GM19043 (cell line): ENCODE measurements around the gene ARHGEF25.
A peak's percentile ranks its signal among the peaks of the same experiment; 100 is the strongest.
"Not testable (repeated sequence)": the region's sequence is repeated elsewhere in the genome, so short reads cannot be mapped to it uniquely, and the experiment has no call there.

Experiments used
- ATAC-seq: cut with Tn5 transposase; IDR thresholded peaks from one replicate; pipeline ENCODE4 v1.9.1; 2021; ENCODE audit warnings: low read depth; ENCODE audit not compliant: unreplicated experiment

ARHGEF25 gene

GRCh38 chr12:57611108-57611826, at the start of gene ARHGEF25:
TSS of gene ARHGEF25 (plus strand) at chr12:57611435. CDS start at chr12:57611895, 460 bp downstream.
- peak; percentile 45 for ATAC-seq

GRCh38 chr12:57563358-57563757, 47.9 kb upstream of the ARHGEF25 start:
- no peak for ATAC-seq

GRCh38 chr12:57564178-57564740, 47.0 kb upstream of the ARHGEF25 start:
- no peak for ATAC-seq

- ATAC-seq, result no peak
Measured at GRCh38 chr12:57568838-57569237, 42.4 kb upstream of the ARHGEF25 start.

- no peak for ATAC-seq
Measured at GRCh38 chr12:57569858-57570257, 41.4 kb upstream of the ARHGEF25 start.

GRCh38 chr12:57570438-57570837, 40.8 kb upstream of the ARHGEF25 start:
- ATAC-seq, result not testable (repeated sequence)

- no peak for ATAC-seq
Measured at GRCh38 chr12:57571926-57572762, 39.1 kb upstream of the ARHGEF25 start.

- ATAC-seq, result no peak
Measured at GRCh38 chr12:57574795-57575194, 36.4 kb upstream of the ARHGEF25 start.

- ATAC-seq, result no peak
Measured at GRCh38 chr12:57575771-57576612, 35.2 kb upstream of the ARHGEF25 start.

- no peak for ATAC-seq
Measured at GRCh38 chr12:57576613-57577160, 34.5 kb upstream of the ARHGEF25 start.

- no peak for ATAC-seq
Measured at GRCh38 chr12:57577981-57578758, 33.1 kb upstream of the ARHGEF25 start.

GRCh38 chr12:57579011-57579410, 32.2 kb upstream of the ARHGEF25 start:
- no peak for ATAC-seq

- no peak for ATAC-seq
Measured at GRCh38 chr12:57579677-57580465, 31.4 kb upstream of the ARHGEF25 start.

- ATAC-seq, result no peak
Measured at GRCh38 chr12:57580466-57580795, 30.8 kb upstream of the ARHGEF25 start.

- no peak for ATAC-seq
Measured at GRCh38 chr12:57581802-57582201, 29.4 kb upstream of the ARHGEF25 start.

GRCh38 chr12:57582440-57582839, 28.8 kb upstream of the ARHGEF25 start:
- ATAC-seq, result no peak

- peak; percentile 90 for ATAC-seq
Measured at GRCh38 chr12:57583008-57583831, 28.0 kb upstream of the ARHGEF25 start.

- no peak for ATAC-seq
Measured at GRCh38 chr12:57584050-57584449, 27.2 kb upstream of the ARHGEF25 start.
